HFF-Myc (cell line): ENCODE data around the gene KIF18B.

ENCODE experiments used
- DNase-seq: peaks from one replicate; pipeline ENCODE4 v3.0.0-alpha.2; 2011; ENCODE audit warnings: low read depth; ENCODE audit errors: extremely low read depth
- H3K4me3 ChIP-seq: replicated peaks from 2 replicates; pipeline ENCODE4 v1.5.1; 2011; ENCODE audit warnings: low read depth, mild to moderate bottlenecking, control low read depth, low read length
- TF ChIP-seq, protein P1 (sequence below): IDR thresholded peaks from 2 replicates; pipeline ENCODE4 v1.5.1; 2012; ENCODE audit warnings: mild to moderate bottlenecking, low read depth, low read length, control low read depth; ENCODE audit errors: missing control alignments

Gene KIF18B

DNA sequence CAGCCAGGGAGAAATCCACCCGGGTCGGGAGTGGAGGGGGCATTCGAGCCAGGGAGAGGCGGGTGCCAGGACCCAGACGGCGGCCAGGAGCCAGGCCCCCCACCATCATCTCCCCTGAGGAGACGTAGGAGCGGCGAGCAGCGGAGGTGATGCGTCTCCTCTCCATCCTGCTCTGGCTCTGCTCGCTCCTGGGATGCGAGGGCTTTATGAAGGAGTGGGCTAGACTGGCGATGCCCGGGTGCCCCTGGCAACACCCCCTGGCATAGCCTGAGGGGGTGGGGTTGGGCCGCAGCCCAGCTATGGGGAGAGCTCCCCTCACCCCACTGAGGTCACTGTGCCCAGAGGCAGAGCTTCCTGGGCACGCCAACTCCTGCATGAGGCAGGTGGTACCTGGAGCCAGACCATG lies 32.2 kb downstream of the KIF18B start, which contains the start of gene GFAP:
GFAP (minus strand) TSS at position 180 of the 406 bp plus-strand sequence; CDS start at position 166, 14 bp downstream.
- TF ChIP-seq, protein P1, sequence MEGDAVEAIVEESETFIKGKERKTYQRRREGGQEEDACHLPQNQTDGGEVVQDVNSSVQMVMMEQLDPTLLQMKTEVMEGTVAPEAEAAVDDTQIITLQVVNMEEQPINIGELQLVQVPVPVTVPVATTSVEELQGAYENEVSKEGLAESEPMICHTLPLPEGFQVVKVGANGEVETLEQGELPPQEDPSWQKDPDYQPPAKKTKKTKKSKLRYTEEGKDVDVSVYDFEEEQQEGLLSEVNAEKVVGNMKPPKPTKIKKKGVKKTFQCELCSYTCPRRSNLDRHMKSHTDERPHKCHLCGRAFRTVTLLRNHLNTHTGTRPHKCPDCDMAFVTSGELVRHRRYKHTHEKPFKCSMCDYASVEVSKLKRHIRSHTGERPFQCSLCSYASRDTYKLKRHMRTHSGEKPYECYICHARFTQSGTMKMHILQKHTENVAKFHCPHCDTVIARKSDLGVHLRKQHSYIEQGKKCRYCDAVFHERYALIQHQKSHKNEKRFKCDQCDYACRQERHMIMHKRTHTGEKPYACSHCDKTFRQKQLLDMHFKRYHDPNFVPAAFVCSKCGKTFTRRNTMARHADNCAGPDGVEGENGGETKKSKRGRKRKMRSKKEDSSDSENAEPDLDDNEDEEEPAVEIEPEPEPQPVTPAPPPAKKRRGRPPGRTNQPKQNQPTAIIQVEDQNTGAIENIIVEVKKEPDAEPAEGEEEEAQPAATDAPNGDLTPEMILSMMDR = no peak
- no peak within 1 kb of the TSS for H3K4me3 ChIP-seq
- no peak for DNase-seq

GRCh38 chr17:44914698-44915271 lies 32.8 kb downstream of the KIF18B start:
- no peak overlapping the region for H3K4me3 ChIP-seq
- TF ChIP-seq, protein P1 = no peak
- DNase-seq = no peak

GRCh38 chr17:44914148-44914547 lies 33.4 kb downstream of the KIF18B start:
- H3K4me3 ChIP-seq = no peak overlapping the region
- no peak for DNase-seq
- TF ChIP-seq, protein P1 = no peak

DNA sequence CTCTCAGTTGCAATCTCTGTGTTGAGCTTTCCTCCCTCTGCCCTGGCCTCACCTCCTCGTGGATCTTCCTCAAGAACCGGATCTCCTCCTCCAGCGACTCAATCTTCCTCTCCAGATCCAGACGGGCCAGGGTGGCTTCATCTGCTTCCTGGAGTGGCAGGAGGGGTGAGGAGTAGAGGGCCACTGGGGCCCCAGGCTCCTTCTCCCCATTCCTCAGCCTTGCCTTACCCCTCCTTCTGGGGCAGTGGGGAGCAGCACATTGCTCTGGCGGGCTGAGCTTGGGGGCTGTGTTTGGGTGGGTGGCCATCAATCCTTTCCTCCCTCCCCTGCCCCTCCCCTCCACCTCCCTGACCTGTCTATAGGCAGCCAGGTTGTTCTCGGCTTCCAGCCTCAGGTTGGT lies 33.9 kb downstream of the KIF18B start:
- H3K4me3 ChIP-seq = no peak overlapping the region
- TF ChIP-seq, protein P1 = no peak
- no peak for DNase-seq

GRCh38 chr17:44912763-44913544 lies 34.6 kb downstream of the KIF18B start:
- TF ChIP-seq, protein P1 = no peak

GRCh38 chr17:44911133-44912001 lies 36.2 kb downstream of the KIF18B start:
- no peak for DNase-seq
- TF ChIP-seq, protein P1 = peak; percentile 56
- H3K4me3 ChIP-seq = no peak overlapping the region

More at GRCh38 chr17:44912763-44913544, 34.6 kb downstream of the KIF18B start:
- H3K4me3 ChIP-seq = no peak overlapping the region
- no peak for DNase-seq
